Neutrophil (primary cell): ENCODE data around the gene TOP1.

Experiments
- H3K27ac ChIP-seq: fragments of 200-600 bp; sonication (generic); 2 replicates; pipeline ENCODE4 v1.5.1; 2016; ENCODE audit warnings: mild to moderate bottlenecking, moderate library complexity
- H3K27me3 ChIP-seq: fragments of 200-600 bp; sonication (generic); 2 replicates; pipeline ENCODE4 v1.6.0; 2016; ENCODE audit warnings: mild to moderate bottlenecking
- H3K36me3 ChIP-seq: fragments of 200-600 bp; sonication (generic); 2 replicates; pipeline ENCODE4 v1.5.1; 2017
- H3K4me1 ChIP-seq, 2 experiments: fragments of 200-600 bp in 1 of 2; sonication (generic) in 1 of 2; 1 replicate in 1 of 2; 2 replicates in 1 of 2; pipeline versions ENCODE4 v1.5.1 to v1.6.1; 2013 to 2016; ENCODE audit warnings: low read depth in 1 of 2, low read length in 1 of 2, mild to moderate bottlenecking in 1 of 2, moderate library complexity in 1 of 2; ENCODE audit not compliant: control insufficient read depth in 1 of 2, insufficient read depth in 1 of 2
- H3K4me3 ChIP-seq, 2 experiments: fragments of 200-600 bp in 1 of 2; sonication (generic) in 1 of 2; 1 replicate in 1 of 2; 2 replicates in 1 of 2; pipeline ENCODE4 v1.5.1; 2013 to 2016; ENCODE audit warnings: low read depth in 1 of 2, low read length in 1 of 2, mild to moderate bottlenecking in 1 of 2, moderate library complexity in 1 of 2
- H3K9me3 ChIP-seq: fragments of 200-600 bp; sonication (generic); 2 replicates; pipeline ENCODE4 v1.5.1; 2016
- CTCF ChIP-seq: fragments of 200-600 bp; sonication (generic); IDR thresholded peaks from 2 replicates; pipeline ENCODE4 v1.5.1; 2016; ENCODE audit warnings: antibody characterized with exemption

Gene TOP1

GRCh38 chr20:41038149-41038877 is 9.7 kb downstream of the TOP1 start:
- H3K4me3 ChIP-seq: no peak overlapping the region
- H3K4me1 ChIP-seq: peaks cover 0 to 6% of the 10 kb centered on the region in 2 experiments
- H3K27me3 ChIP-seq: no peaks in the 10 kb centered on the region
- no peaks in the 10 kb centered on the region for H3K9me3 ChIP-seq
- peaks cover 4% of the 10 kb centered on the region for H3K36me3 ChIP-seq
- H3K27ac ChIP-seq: no peak overlapping the region
- no peak for TF ChIP-seq CTCF

- TF ChIP-seq CTCF: no peak
- peaks cover 0 to 6% of the 10 kb centered on the region in 2 experiments for H3K4me1 ChIP-seq
- H3K9me3 ChIP-seq: no peaks in the 10 kb centered on the region
- H3K27ac ChIP-seq: no peak overlapping the region
- peaks cover 4% of the 10 kb centered on the region for H3K36me3 ChIP-seq
- no peak overlapping the region for H3K4me3 ChIP-seq
- H3K27me3 ChIP-seq: no peaks in the 10 kb centered on the region
Measured at GRCh38 chr20:41038878-41039404, 10.3 kb downstream of the TOP1 start.

- peak overlapping the region; percentile 34 for H3K27ac ChIP-seq
Measured at GRCh38 chr20:41040855-41041254, 12.2 kb downstream of the TOP1 start.

GRCh38 chr20:41041693-41042092 is 13.1 kb downstream of the TOP1 start:
- no peaks in the 10 kb centered on the region for H3K9me3 ChIP-seq
- H3K27ac ChIP-seq: no peak overlapping the region
- no peak overlapping the region for H3K4me3 ChIP-seq
- no peak for TF ChIP-seq CTCF
- no peaks in the 10 kb centered on the region for H3K27me3 ChIP-seq
- H3K4me1 ChIP-seq: peaks cover 0 to 6% of the 10 kb centered on the region in 2 experiments
- peaks cover 4% of the 10 kb centered on the region for H3K36me3 ChIP-seq

More at GRCh38 chr20:41040855-41041254, 12.2 kb downstream of the TOP1 start:
- Histone ChIP-seq H3K9me3 (no peaks in the 10 kb centered on the region), H3K36me3 (peaks cover 4% of the 10 kb centered on the region), H3K4me3 (no peak overlapping the region), H3K4me1 (peaks cover 0 to 6% of the 10 kb centered on the region in 2 experiments), H3K27me3 (no peaks in the 10 kb centered on the region)
- no peak for TF ChIP-seq CTCF

- Histone ChIP-seq H3K4me1 (peaks cover 22 to 24% of the 10 kb centered on the region in 2 experiments), H3K4me3 (no peak overlapping the region), H3K36me3 (peaks cover 4% of the 10 kb centered on the region), H3K27me3 (no peaks in the 10 kb centered on the region), H3K27ac (no peak overlapping the region), H3K9me3 (no peaks in the 10 kb centered on the region)
- TF ChIP-seq CTCF: no peak
Measured at GRCh38 chr20:41044409-41045062, 15.9 kb downstream of the TOP1 start.
